H1 (cell line): ENCODE results near the gene WIPF3. TPM values are rescaled to one million over a fixed set of nuclear protein-coding genes. Genes with fewer than 3 reads are reported as not detected.

Experiments used
- NANOG ChIP-seq: IDR thresholded peaks from 2 replicates; pipeline ENCODE4 v1.6.1; 2011; ENCODE audit warnings: low read length, low read depth, mild to moderate bottlenecking, inconsistent platforms; ENCODE audit not compliant: insufficient read depth, poor library complexity, severe bottlenecking
- NRF1 ChIP-seq: IDR thresholded peaks from 2 replicates; pipeline ENCODE4 v1.6.1; 2011; ENCODE audit warnings: mild to moderate bottlenecking, low read depth, low read length, improper control_type of control experiment
- polyA plus RNA-seq, 7 experiments: library from polyadenylated mRNA; depleted of rRNA in 3 of 7; stranded (reverse) in 5 of 7; unstranded in 2 of 7; fragments of >200 nt in 5 of 7; fragments of 200-250 nt in 2 of 7; gene quantifications; 1 replicate in 5 of 7; 2 replicates in 1 of 7; 4 replicates in 1 of 7; pipeline versions ENCODE4 v1.2.1 to v1.2.3, GENCODE V29; 2011 to 2013; ENCODE audit warnings: missing spikeins in 2 of 7, mixed read lengths in 2 of 7
- total RNA-seq: library from RNA; stranded (reverse); fragmentation: NEBNext Ultra II Directional; extraction: Animal tissue kit (Norgen Biotek cat#: 25700); gene quantifications from 2 replicates; pipeline ENCODE4 v1.2.1, GENCODE V29; 2021

Gene WIPF3
- total and polyA plus RNA-seq, 2 of the 8 experiments (the other 6 are each of a cell fraction or from before 2014, with no cell fraction given): 5.0 to 12.1 TPM

GRCh38 chr7:29848941-29849340, 42.6 kb downstream of the WIPF3 start (continued):
- no peak for TF ChIP-seq NANOG
- TF ChIP-seq NRF1: no peak
